Smooth muscle cell (in vitro differentiated cells): ENCODE measurements around the gene CHN1. TPM values are rescaled to one million over a fixed set of nuclear protein-coding genes. Genes with fewer than 3 reads are reported as not detected.

Experiments used
- DNase-seq: peaks from one replicate; lab custom pipeline; 2025; ENCODE audit not compliant: unreplicated experiment; lab: John Stamatoyannopoulos, UW
- H2AFZ ChIP-seq: fragments of 200-600 bp; sonication (generic); 2 replicates; pipeline ENCODE4 v1.6.0; 2016; ENCODE audit warnings: antibody characterized with exemption, low read depth, mild to moderate bottlenecking
- H3F3A ChIP-seq: fragments of 200-600 bp; sonication (generic); 2 replicates; pipeline ENCODE4 v1.6.0; 2017; ENCODE audit warnings: antibody characterized with exemption, low read depth
- H3K27ac ChIP-seq: fragments of 200-600 bp; sonication (generic); 2 replicates; pipeline ENCODE4 v1.5.1; 2016; ENCODE audit warnings: low read depth, mild to moderate bottlenecking
- H3K27me3 ChIP-seq: fragments of 200-600 bp; sonication (generic); 2 replicates; pipeline ENCODE4 v1.6.1; 2016; ENCODE audit warnings: low read depth, mild to moderate bottlenecking
- H3K36me3 ChIP-seq: fragments of 200-600 bp; sonication (generic); 2 replicates; pipeline ENCODE4 v1.5.1; 2016; ENCODE audit warnings: low read depth
- H3K4me1 ChIP-seq: fragments of 200-600 bp; sonication (generic); 2 replicates; pipeline ENCODE4 v1.5.1; 2016; ENCODE audit warnings: low read depth
- H3K4me2 ChIP-seq: fragments of 200-600 bp; sonication (generic); 2 replicates; pipeline ENCODE4 v1.6.0; 2016; ENCODE audit warnings: mild to moderate bottlenecking
- H3K4me3 ChIP-seq: fragments of 200-600 bp; sonication (generic); 2 replicates; pipeline ENCODE4 v1.5.1; 2016; ENCODE audit warnings: mild to moderate bottlenecking
- H3K79me2 ChIP-seq: fragments of 200-600 bp; sonication (generic); 2 replicates; pipeline ENCODE4 v1.6.0; 2016; ENCODE audit warnings: low read depth, mild to moderate bottlenecking
- H3K9ac ChIP-seq: fragments of 200-600 bp; sonication (generic); 2 replicates; pipeline ENCODE4 v1.6.0; 2016; ENCODE audit warnings: low read depth
- H3K9me3 ChIP-seq: fragments of 200-600 bp; sonication (generic); replicated peaks from 2 replicates; pipeline ENCODE4 v1.5.1; 2016; ENCODE audit warnings: low read depth
- H4K20me1 ChIP-seq: fragments of 200-600 bp; sonication (generic); 2 replicates; pipeline ENCODE4 v1.6.0; 2016; ENCODE audit warnings: low read depth
- CTCF ChIP-seq: fragments of 200-600 bp; sonication (generic); IDR thresholded peaks from 2 replicates; pipeline ENCODE4 v1.5.1; 2017; ENCODE audit warnings: borderline replicate concordance, mild to moderate bottlenecking, antibody characterized with exemption; ENCODE audit not compliant: insufficient read depth, poor library complexity, severe bottlenecking
- WGBS: methylation state at CpG from one replicate; pipeline ENCODE4 v1.1.7; 2016; ENCODE audit warnings: low lambda C conversion rate; 5-methylcytosine and 5-hydroxymethylcytosine counted together
- polyA plus RNA-seq: library from polyadenylated mRNA; unstranded; fragments of >200 nt; fragmentation: Nextera tagmentation; extraction: Ambion mirVana; gene quantifications from 2 replicates; pipeline ENCODE4 v1.2.1, GENCODE V29; 2016
- total RNA-seq: library from RNA; depleted of rRNA; stranded (reverse); fragments of >200 nt; gene quantifications from 2 replicates; pipeline ENCODE4 v1.2.3, GENCODE V29; 2014

The CHN1 gene
- total and polyA plus RNA-seq, 2 experiments from 2014 or later: 33.5 to 44.8 TPM

- WGBS: 5% methylated on average over 2 of the region's 2 CpGs
- no peak for TF ChIP-seq CTCF
- no peak overlapping the region for H2AFZ ChIP-seq
- no peak for DNase-seq
- no peaks in the 10 kb centered on the region for H4K20me1 ChIP-seq
- H3K27ac ChIP-seq: peak overlapping the region; percentile 92
- no peaks in the 10 kb centered on the region for H3K9me3 ChIP-seq
- peak overlapping the region; percentile 67 for H3K4me2 ChIP-seq
- no peaks in the 10 kb centered on the region for H3K36me3 ChIP-seq
- H3K4me3 ChIP-seq: no peak overlapping the region
- peaks cover 53% of the 10 kb centered on the region for H3K79me2 ChIP-seq
- peaks cover 37% of the 10 kb centered on the region for H3K4me1 ChIP-seq
- H3K9ac ChIP-seq: peak overlapping the region; percentile 62
- H3F3A ChIP-seq: peaks cover 16% of the 10 kb centered on the region
- H3K27me3 ChIP-seq: no peaks in the 10 kb centered on the region
Observed at GRCh38 chr2:174835797-174836255, 169.4 kb downstream of the CHN1 start.

- H3K4me2 ChIP-seq: no peak overlapping the region
- H3K27ac ChIP-seq: no peak overlapping the region
- peaks cover 51% of the 10 kb centered on the region for H3K79me2 ChIP-seq
Observed at GRCh38 chr2:174833737-174834136, 171.4 kb downstream of the CHN1 start.

GRCh38 chr2:174830561-174830960, 174.6 kb downstream of the CHN1 start:
- Histone ChIP-seq H2AFZ (no peak overlapping the region), H3F3A (peaks cover 6% of the 10 kb centered on the region), H3K9ac (no peak overlapping the region), H3K4me1 (peaks cover 50% of the 10 kb centered on the region), H3K4me3 (no peak overlapping the region), H4K20me1 (no peaks in the 10 kb centered on the region), H3K79me2 (peaks cover 45% of the 10 kb centered on the region), H3K9me3 (no peaks in the 10 kb centered on the region), H3K27ac (no peak overlapping the region), H3K36me3 (no peaks in the 10 kb centered on the region), H3K4me2 (no peak overlapping the region), H3K27me3 (no peaks in the 10 kb centered on the region)
- TF ChIP-seq CTCF: no peak
- WGBS: 98% methylated on average over 6 of the region's 6 CpGs
- no peak for DNase-seq

More at GRCh38 chr2:174833737-174834136, 171.4 kb downstream of the CHN1 start:
- no peaks in the 10 kb centered on the region for H3K27me3 ChIP-seq
- H4K20me1 ChIP-seq: no peaks in the 10 kb centered on the region
- H3K9me3 ChIP-seq: no peaks in the 10 kb centered on the region
- no peak for DNase-seq
- no peaks in the 10 kb centered on the region for H3K36me3 ChIP-seq
- no peak for TF ChIP-seq CTCF
- no peak overlapping the region for H3K9ac ChIP-seq
- H2AFZ ChIP-seq: no peak overlapping the region
- peaks cover 14% of the 10 kb centered on the region for H3F3A ChIP-seq
- H3K4me3 ChIP-seq: no peak overlapping the region
- peaks cover 38% of the 10 kb centered on the region for H3K4me1 ChIP-seq
- 82% methylated on average over 3 of the region's 3 CpGs for WGBS

GRCh38 chr2:174829550-174829949, 175.6 kb downstream of the CHN1 start:
- Histone ChIP-seq H4K20me1 (no peaks in the 10 kb centered on the region), H3K4me2 (peak overlapping the region; percentile 5), H3K4me3 (no peak overlapping the region), H3K27ac (peak overlapping the region; percentile 93), H3K9me3 (no peaks in the 10 kb centered on the region), H3K9ac (no peak overlapping the region), H3K36me3 (no peaks in the 10 kb centered on the region), H2AFZ (no peak overlapping the region), H3K4me1 (peaks cover 47% of the 10 kb centered on the region), H3F3A (peaks cover 6% of the 10 kb centered on the region), H3K79me2 (peaks cover 47% of the 10 kb centered on the region), H3K27me3 (no peaks in the 10 kb centered on the region)
- WGBS: 38% methylated on average over 3 of the region's 3 CpGs
- DNase-seq: no peak
- no peak for TF ChIP-seq CTCF
